AG09309 (cell line): ENCODE results near the gene PROM2.

ENCODE experiments used
- DNase-seq: peaks from one replicate; pipeline ENCODE4 v3.0.0-alpha.2; 2010; ENCODE audit warnings: low read depth
- H3K4me3 ChIP-seq: 2 replicates; pipeline ENCODE4 v1.5.1; 2011; ENCODE audit warnings: mild to moderate bottlenecking, low read depth, low read length, moderate library complexity; ENCODE audit not compliant: control insufficient read depth
- TF ChIP-seq, protein P1 (sequence below): IDR thresholded peaks from 2 replicates; pipeline ENCODE4 v1.5.1; 2011; ENCODE audit warnings: mild to moderate bottlenecking, low read depth, low read length, inconsistent platforms; ENCODE audit not compliant: insufficient read depth, control insufficient read depth; ENCODE audit errors: missing control alignments

Gene PROM2

DNA sequence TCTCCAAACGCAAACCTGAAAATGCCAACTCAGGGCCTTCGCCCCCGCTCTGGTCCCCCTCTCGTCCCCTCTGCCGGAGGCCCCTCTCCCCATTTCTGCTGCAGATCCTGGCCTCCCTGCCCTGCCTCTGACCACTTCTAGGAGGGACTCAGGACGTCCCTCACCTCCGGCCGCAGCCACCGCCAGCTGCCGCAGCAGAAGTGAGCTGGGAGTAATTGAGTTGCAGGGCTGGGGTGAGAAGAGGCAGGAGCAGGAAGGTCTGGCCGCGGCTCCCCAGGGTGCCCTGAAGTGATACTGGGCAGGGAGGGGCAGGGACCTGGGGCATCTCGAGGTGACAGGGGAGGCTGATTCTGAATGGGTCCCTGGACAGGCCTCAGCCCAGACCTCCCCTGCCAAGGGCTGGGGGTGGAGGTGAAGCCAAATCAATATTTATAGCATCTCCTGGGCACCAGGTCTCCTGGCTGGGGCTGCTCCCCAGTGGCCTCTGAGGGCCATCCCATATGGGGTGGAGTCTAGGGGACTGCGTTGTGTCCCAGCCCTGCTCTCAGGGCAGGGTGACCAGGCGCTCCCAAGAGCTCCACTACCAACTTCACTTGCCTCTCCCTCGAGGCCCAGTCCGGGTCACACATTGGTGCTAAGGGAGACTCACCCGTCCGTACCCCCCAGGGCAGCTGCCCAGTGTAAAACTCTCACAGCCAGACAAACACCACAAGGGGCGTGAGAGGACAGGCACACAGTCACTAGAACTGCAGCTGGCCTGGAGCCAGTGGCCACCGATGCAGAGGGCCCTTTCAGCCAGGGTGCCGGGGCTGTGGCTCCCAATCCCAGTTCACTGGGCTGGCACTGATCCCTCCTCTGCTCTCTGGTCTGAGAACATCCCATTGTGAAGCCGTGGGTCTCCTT is 55.9 kb downstream of the PROM2 start:
- DNase-seq: no peak
- TF ChIP-seq, protein P1, sequence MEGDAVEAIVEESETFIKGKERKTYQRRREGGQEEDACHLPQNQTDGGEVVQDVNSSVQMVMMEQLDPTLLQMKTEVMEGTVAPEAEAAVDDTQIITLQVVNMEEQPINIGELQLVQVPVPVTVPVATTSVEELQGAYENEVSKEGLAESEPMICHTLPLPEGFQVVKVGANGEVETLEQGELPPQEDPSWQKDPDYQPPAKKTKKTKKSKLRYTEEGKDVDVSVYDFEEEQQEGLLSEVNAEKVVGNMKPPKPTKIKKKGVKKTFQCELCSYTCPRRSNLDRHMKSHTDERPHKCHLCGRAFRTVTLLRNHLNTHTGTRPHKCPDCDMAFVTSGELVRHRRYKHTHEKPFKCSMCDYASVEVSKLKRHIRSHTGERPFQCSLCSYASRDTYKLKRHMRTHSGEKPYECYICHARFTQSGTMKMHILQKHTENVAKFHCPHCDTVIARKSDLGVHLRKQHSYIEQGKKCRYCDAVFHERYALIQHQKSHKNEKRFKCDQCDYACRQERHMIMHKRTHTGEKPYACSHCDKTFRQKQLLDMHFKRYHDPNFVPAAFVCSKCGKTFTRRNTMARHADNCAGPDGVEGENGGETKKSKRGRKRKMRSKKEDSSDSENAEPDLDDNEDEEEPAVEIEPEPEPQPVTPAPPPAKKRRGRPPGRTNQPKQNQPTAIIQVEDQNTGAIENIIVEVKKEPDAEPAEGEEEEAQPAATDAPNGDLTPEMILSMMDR: no peak
- H3K4me3 ChIP-seq: no peak overlapping the region

DNA sequence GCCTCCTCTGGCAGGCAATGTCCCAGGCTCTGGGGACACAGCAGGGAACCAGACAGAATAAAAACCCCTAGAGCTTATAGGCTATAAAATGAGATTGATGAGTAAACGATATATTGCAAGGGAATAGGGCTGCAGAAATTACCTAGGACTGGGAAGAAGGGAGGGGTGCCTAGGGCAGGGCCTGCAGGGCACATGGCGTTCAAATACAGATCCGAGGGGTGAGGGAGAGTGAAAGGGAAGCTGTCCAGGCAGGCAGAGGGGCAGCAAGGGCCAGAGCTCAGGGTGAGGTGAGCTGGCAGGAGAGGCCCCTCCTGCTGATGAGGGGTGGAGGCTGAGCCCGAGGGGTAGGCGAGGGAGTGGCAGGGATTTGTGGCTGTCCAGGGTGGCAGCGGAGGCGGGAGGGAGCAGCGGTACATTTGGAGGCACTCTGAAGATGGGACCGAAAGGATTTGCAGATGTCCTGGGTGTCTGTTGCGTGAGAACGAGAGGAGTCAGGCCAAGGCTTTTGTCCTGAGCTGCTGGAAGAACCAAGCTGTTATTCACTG is 56.6 kb downstream of the PROM2 start:
- no peak for DNase-seq
- TF ChIP-seq, protein P1: no peak
- no peak overlapping the region for H3K4me3 ChIP-seq

DNA sequence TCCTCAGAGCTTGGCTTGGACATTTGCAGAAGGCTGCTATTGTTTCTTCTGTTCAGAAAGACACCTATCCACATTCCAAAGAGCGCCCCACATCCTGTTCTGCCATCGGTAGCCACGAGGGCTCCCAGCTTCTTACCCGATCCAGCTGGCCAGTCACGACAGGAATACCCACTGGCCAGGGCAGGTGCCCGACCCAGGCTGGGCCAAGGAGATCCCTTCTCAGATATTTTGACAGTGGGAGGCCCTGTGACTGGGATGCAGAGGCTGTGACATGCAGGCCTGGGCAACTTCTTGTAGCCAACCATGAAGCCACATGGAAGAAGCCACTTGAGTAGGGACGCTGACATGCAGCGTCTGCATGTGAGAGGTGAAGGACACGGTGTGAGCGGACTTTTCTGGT is 57.4 kb downstream of the PROM2 start:
- TF ChIP-seq, protein P1: no peak

DNA sequence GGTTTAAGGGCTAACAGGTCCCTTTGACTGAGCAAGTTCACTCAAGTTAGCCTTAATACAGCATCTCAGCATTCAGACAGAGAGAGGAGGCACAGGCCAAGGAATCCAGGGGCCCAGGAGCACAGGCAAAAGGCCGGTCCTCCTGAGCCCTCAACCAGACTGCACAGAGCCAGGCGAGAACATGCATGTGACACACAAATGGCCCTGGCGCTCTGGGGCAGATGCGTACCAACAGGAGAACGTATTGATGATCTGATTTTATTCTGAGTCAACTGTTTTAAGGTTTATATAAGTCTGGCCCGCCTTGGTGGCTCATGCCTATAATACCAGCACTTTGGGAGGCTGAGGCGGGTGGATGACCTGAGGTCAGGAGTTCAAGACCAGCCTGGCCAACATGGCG is 57.8 kb downstream of the PROM2 start:
- H3K4me3 ChIP-seq: no peak overlapping the region

More for the DNA sequence above, 57.4 kb downstream of the PROM2 start:
- no peak for DNase-seq
- H3K4me3 ChIP-seq: no peak overlapping the region

DNA sequence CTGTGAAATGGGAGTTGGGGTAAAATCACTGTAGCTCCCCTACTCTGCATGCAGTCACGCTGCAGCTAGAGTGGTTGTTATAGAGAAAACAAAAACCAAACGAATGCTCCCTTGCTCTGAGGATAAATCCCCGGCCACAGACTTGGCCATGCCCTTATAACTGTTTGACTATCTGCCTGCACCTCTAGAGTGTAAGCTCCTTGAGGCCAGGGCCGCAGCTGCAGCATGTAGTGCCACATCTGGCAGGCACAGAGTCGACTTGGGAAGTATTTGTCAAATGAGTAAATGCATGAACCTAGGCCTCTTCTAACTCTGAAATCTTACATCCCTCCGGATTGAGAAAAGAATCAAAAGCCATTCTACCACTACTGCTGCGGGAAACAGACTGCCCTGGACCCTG is 58.8 kb downstream of the PROM2 start:
- H3K4me3 ChIP-seq: no peak overlapping the region
- TF ChIP-seq, protein P1: no peak
- no peak for DNase-seq

More for the DNA sequence above, 57.8 kb downstream of the PROM2 start:
- TF ChIP-seq, protein P1: no peak
- DNase-seq: no peak

DNA sequence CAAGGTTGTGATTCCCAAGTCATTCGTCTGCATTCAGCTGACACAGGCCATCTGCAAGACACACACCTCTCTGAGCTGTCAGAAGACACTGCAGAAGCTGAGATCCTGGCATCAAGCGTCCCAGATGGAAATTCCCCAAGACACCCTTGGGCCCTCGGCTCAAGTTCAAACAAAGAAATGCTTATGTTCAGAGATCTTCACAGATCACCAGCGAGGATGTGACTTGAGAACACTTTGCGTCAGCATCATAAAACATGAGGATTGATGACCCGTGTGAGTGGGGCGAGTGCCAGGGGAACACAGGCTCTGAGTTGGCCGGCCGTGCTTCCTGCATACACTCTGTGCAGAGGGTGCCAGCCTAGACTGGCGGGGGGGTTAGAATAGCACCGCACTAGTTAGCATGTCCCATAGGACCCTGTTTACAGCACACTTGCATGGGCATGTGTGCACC is 59.7 kb downstream of the PROM2 start:
- TF ChIP-seq, protein P1: no peak
- no peak for DNase-seq
- no peak overlapping the region for H3K4me3 ChIP-seq
